CD4-positive, CD25-positive, alpha-beta regulatory T cell (primary cell): ENCODE data around the gene IKZF1. TPM values are rescaled to one million over a fixed set of nuclear protein-coding genes. Genes with fewer than 3 reads are reported as not detected.
A peak's percentile ranks its signal among the peaks of the same experiment; 100 is the strongest.

Experiments
- ATAC-seq, 2 donors: fragments of 150-1000 bp; cut with Tn5 transposase; one replicate each; pipeline ENCODE4 v1.10.0; 2021; ENCODE audit warnings: low read depth in 2 of 2, moderate number of reproducible peaks in 2 of 2, moderate library complexity in 1 of 2
- DNase-seq, 3 donors: peaks; one replicate each; pipeline versions ENCODE4 v3.0.0 to v3.0.0-alpha.2; 2012 to 2022; ENCODE audit warnings: mixed read lengths in 1 of 3
- H3K27ac ChIP-seq: one replicate; pipeline ENCODE4 v1.7.0; 2013; ENCODE audit warnings: mild to moderate bottlenecking, low read length; ENCODE audit not compliant: insufficient read depth, poor library complexity, severe bottlenecking
- H3K27me3 ChIP-seq: one replicate; pipeline ENCODE4 v1.7.0; 2013; ENCODE audit warnings: low read length; ENCODE audit not compliant: control insufficient read depth, insufficient read depth
- H3K36me3 ChIP-seq: one replicate; pipeline ENCODE4 v1.7.0; 2013; ENCODE audit warnings: mild to moderate bottlenecking, low read length, moderate library complexity; ENCODE audit not compliant: control insufficient read depth, insufficient read depth
- H3K4me1 ChIP-seq: 2 replicates; pipeline ENCODE4 v1.7.0; 2013; ENCODE audit warnings: mild to moderate bottlenecking, low read length; ENCODE audit not compliant: insufficient read depth, control insufficient read depth, poor library complexity, severe bottlenecking
- H3K4me3 ChIP-seq: one replicate; pipeline ENCODE4 v1.7.0; 2013; ENCODE audit warnings: low read depth, mild to moderate bottlenecking, low read length, moderate library complexity
- H3K9me3 ChIP-seq, 2 experiments: 1 replicate in 1 of 2; 2 replicates in 1 of 2; pipeline ENCODE4 v1.7.0; 2013; ENCODE audit warnings: low read length in 2 of 2, mild to moderate bottlenecking in 1 of 2, moderate library complexity in 1 of 2; ENCODE audit not compliant: control insufficient read depth in 2 of 2
- H3K27ac Mint-ChIP-seq, 3 donors: one replicate each; pipeline ENCODE4 v1.8.0; 2020 to 2022; ENCODE audit warnings: mild to moderate bottlenecking in 3 of 3, mixed read lengths in 3 of 3, moderate library complexity in 2 of 3
- H3K27me3 Mint-ChIP-seq: one replicate; pipeline ENCODE4 v1.8.0; 2022; ENCODE audit warnings: mild to moderate bottlenecking, mixed read lengths
- H3K36me3 Mint-ChIP-seq: one replicate; pipeline ENCODE4 v1.8.0; 2020; ENCODE audit warnings: mixed read lengths
- H3K4me1 Mint-ChIP-seq, 4 donors: one replicate each; pipeline ENCODE4 v1.8.0; 2020 to 2022; ENCODE audit warnings: mixed read lengths in 4 of 4, mild to moderate bottlenecking in 1 of 4
- H3K4me3 Mint-ChIP-seq, 4 donors: one replicate each; pipeline ENCODE4 v1.8.0; 2020 to 2022; ENCODE audit warnings: mild to moderate bottlenecking in 4 of 4, mixed read lengths in 4 of 4, moderate library complexity in 3 of 4
- H3K9me3 Mint-ChIP-seq, 7 donors: one replicate each; pipeline ENCODE4 v1.8.0; 2020 to 2022; ENCODE audit warnings: mixed read lengths in 7 of 7, mild to moderate bottlenecking in 3 of 7, moderate library complexity in 2 of 7
- polyA plus RNA-seq, 4 donors: library from polyadenylated mRNA; unstranded; fragments of 300-500 nt; fragmentation: Illumina TruSeq; gene quantifications; one replicate each; pipeline ENCODE4 v1.2.3, GENCODE V29; 2021
- total RNA-seq: library from RNA; stranded (reverse); gene quantifications from one replicate; pipeline ENCODE4 v1.2.3, GENCODE V29; 2022

IKZF1 gene
- total and polyA plus RNA-seq, 5 donors from 2014 or later, result 153 to 376 (median 169) TPM

- H3K4me1 ChIP-seq, result peaks cover 42% of the 10 kb centered on the region
- H3K27ac ChIP-seq, result peak overlapping the region; percentile 96
- peak overlapping the region; percentile 80 to 99 (median 92) for H3K4me3 Mint-ChIP-seq
- peak overlapping the region; percentile 100 for H3K4me3 ChIP-seq
- H3K27ac Mint-ChIP-seq, result peak overlapping the region; percentile 92 to 100 (median 97)
- H3K4me1 Mint-ChIP-seq, result peaks cover 0 to 48% (median 28%) of the 10 kb centered on the region in 4 donors
- ATAC-seq (no peak), DNase-seq (peak in 1 of 3 donors; percentile 51)
- H3K27me3 Mint-ChIP-seq, result no peaks in the 10 kb centered on the region
- H3K36me3 ChIP-seq, result peaks cover 4% of the 10 kb centered on the region
- peaks cover 22% of the 10 kb centered on the region for H3K36me3 Mint-ChIP-seq
- no peaks in the 10 kb centered on the region for H3K9me3 Mint-ChIP-seq
- no peaks in the 10 kb centered on the region for H3K9me3 ChIP-seq
- H3K27me3 ChIP-seq, result no peaks in the 10 kb centered on the region
Observed at GRCh38 chr7:50305583-50306493, 1.3 kb downstream of the IKZF1 start.

GRCh38 chr7:50306494-50307367 is 2.2 kb downstream of the IKZF1 start:
- peak overlapping the region; percentile 96 for H3K27ac ChIP-seq
- Mint-ChIP-seq H3K27ac (peak overlapping the region; percentile 92 to 100 (median 97)), H3K4me1 (peaks cover under 1 to 50% (median 28%) of the 10 kb centered on the region in 4 donors), H3K4me3 (peak overlapping the region; percentile 80 to 99 (median 92)), H3K9me3 (no peaks in the 10 kb centered on the region), H3K27me3 (no peaks in the 10 kb centered on the region), H3K36me3 (peaks cover 22% of the 10 kb centered on the region)
- peaks cover 4% of the 10 kb centered on the region for H3K36me3 ChIP-seq
- peaks cover 51% of the 10 kb centered on the region for H3K4me1 ChIP-seq
- no peaks in the 10 kb centered on the region for H3K9me3 ChIP-seq
- peak overlapping the region; percentile 100 for H3K4me3 ChIP-seq
- peak in 1 of 3 donors; percentile 71 for DNase-seq
- no peaks in the 10 kb centered on the region for H3K27me3 ChIP-seq
- no peak for ATAC-seq

GRCh38 chr7:50307368-50308032 is 3.0 kb downstream of the IKZF1 start:
- peak overlapping the region; percentile 100 for H3K4me3 ChIP-seq
- H3K27ac ChIP-seq, result peak overlapping the region; percentile 96
- Mint-ChIP-seq H3K27ac (peak overlapping the region; percentile 92 to 100 (median 97)), H3K4me3 (peak overlapping the region; percentile 80 to 99 (median 92)), H3K4me1 (peaks cover 7 to 50% (median 32%) of the 10 kb centered on the region in 4 donors), H3K27me3 (no peaks in the 10 kb centered on the region), H3K9me3 (no peaks in the 10 kb centered on the region), H3K36me3 (peaks cover 24% of the 10 kb centered on the region)
- H3K27me3 ChIP-seq, result no peaks in the 10 kb centered on the region
- no peaks in the 10 kb centered on the region for H3K9me3 ChIP-seq
- ATAC-seq (peak; percentile 54 to 57), DNase-seq (peak; percentile 58 to 91 (median 78))
- H3K4me1 ChIP-seq, result peaks cover 54% of the 10 kb centered on the region
- peaks cover 4% of the 10 kb centered on the region for H3K36me3 ChIP-seq

- H3K4me1 ChIP-seq, result peaks cover 57% of the 10 kb centered on the region
- Mint-ChIP-seq H3K36me3 (peaks cover 24% of the 10 kb centered on the region), H3K27ac (peak overlapping the region; percentile 92 to 100 (median 97)), H3K9me3 (no peaks in the 10 kb centered on the region), H3K4me1 (peaks cover 14 to 51% (median 39%) of the 10 kb centered on the region in 4 donors), H3K27me3 (no peaks in the 10 kb centered on the region), H3K4me3 (peak overlapping the region; percentile 80 to 99 (median 92))
- ATAC-seq, result no peak
- DNase-seq, result peak in 1 of 3 donors; percentile 55
- H3K36me3 ChIP-seq, result peaks cover 4% of the 10 kb centered on the region
- peak overlapping the region; percentile 100 for H3K4me3 ChIP-seq
- peak overlapping the region; percentile 96 for H3K27ac ChIP-seq
- no peaks in the 10 kb centered on the region for H3K27me3 ChIP-seq
- no peaks in the 10 kb centered on the region for H3K9me3 ChIP-seq
Observed at GRCh38 chr7:50308203-50308531, 3.7 kb downstream of the IKZF1 start.

GRCh38 chr7:50308532-50309385 is 4.2 kb downstream of the IKZF1 start:
- Histone ChIP-seq H3K27ac (peak overlapping the region; percentile 96), H3K4me3 (peak overlapping the region; percentile 100), H3K36me3 (peaks cover 4% of the 10 kb centered on the region), H3K4me1 (peaks cover 59% of the 10 kb centered on the region), H3K9me3 (no peaks in the 10 kb centered on the region), H3K27me3 (no peaks in the 10 kb centered on the region)
- Mint-ChIP-seq H3K36me3 (peaks cover 29% of the 10 kb centered on the region), H3K4me3 (peak overlapping the region; percentile 80 to 99 (median 92)), H3K27me3 (no peaks in the 10 kb centered on the region), H3K9me3 (no peaks in the 10 kb centered on the region), H3K27ac (peak overlapping the region; percentile 92 to 100 (median 97)), H3K4me1 (peaks cover 20 to 54% (median 45%) of the 10 kb centered on the region in 4 donors)
- DNase-seq (peak in 1 of 3 donors; percentile 69), ATAC-seq (no peak)

GRCh38 chr7:50309721-50310120 is 5.2 kb downstream of the IKZF1 start:
- Histone ChIP-seq H3K9me3 (no peaks in the 10 kb centered on the region), H3K4me1 (peaks cover 68% of the 10 kb centered on the region), H3K36me3 (peaks cover 4% of the 10 kb centered on the region), H3K27ac (peak overlapping the region; percentile 96), H3K27me3 (no peaks in the 10 kb centered on the region), H3K4me3 (peak overlapping the region; percentile 100)
- no peaks in the 10 kb centered on the region for H3K27me3 Mint-ChIP-seq
- DNase-seq (peak in 1 of 3 donors; percentile 41), ATAC-seq (no peak)
- no peaks in the 10 kb centered on the region for H3K9me3 Mint-ChIP-seq
- H3K36me3 Mint-ChIP-seq, result peaks cover 31% of the 10 kb centered on the region
- H3K27ac Mint-ChIP-seq, result peak overlapping the region; percentile 92 to 100 (median 97)
- H3K4me1 Mint-ChIP-seq, result peaks cover 21 to 63% (median 52%) of the 10 kb centered on the region in 4 donors
- H3K4me3 Mint-ChIP-seq, result peak overlapping the region; percentile 80 to 99 (median 92)
